Glomerular endothelial cell (primary cell): Measurements from ENCODE around the gene MEOX2. TPM values are rescaled to one million over a fixed set of nuclear protein-coding genes. Genes with fewer than 3 reads are reported as not detected.

ENCODE experiments used
- DNase-seq: peaks from one replicate; pipeline ENCODE4 v3.0.0-alpha.2; 2011; ENCODE audit warnings: low read depth, low spot score; ENCODE audit errors: extremely low read depth
- total RNA-seq: library from RNA; depleted of rRNA; stranded (reverse); fragments of >200 nt; gene quantifications from 2 replicates; pipeline ENCODE4 v1.2.3, GENCODE V29; 2015

The MEOX2 gene
- total RNA-seq, 1 donor from 2014 or later, result 1.3 TPM

DNA sequence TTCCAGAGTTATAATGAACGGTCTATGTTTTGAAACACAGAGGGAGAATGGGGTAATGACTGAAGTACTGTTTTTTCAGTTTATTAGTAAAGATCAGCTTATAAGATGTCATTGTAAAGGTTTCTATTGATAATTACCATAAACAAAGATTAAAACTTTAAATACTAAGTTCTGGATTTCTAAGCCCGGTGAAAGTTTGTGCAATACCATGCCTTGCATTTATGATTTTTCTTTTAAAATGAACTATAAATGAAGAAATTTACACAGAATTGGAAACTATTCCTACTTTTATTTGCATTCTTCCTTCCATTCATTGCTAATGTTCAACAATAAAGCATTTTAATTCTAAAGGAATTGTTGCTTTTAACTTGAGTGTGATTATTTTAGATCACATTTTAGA lies 4.9 kb downstream of the MEOX2 start:
- no peak for DNase-seq

DNA sequence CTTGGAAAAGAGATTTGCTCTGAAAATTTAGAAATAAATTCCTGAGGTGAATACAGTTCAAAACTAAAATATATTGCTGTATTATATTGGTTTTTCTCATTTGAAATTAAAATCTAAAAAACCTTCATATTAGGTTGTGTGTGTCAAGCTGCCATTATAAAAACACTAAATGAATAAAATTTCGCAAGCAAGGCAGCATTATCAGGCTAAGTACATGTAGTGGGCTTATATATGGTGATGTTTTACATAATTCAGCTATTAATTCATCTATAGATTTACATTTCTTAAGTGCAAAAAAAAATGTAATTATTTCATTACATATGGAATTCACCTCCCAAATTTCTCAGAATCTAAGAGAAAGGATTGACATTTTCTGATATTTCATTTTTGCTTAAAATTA lies 5.3 kb downstream of the MEOX2 start:
- DNase-seq, result no peak

DNA sequence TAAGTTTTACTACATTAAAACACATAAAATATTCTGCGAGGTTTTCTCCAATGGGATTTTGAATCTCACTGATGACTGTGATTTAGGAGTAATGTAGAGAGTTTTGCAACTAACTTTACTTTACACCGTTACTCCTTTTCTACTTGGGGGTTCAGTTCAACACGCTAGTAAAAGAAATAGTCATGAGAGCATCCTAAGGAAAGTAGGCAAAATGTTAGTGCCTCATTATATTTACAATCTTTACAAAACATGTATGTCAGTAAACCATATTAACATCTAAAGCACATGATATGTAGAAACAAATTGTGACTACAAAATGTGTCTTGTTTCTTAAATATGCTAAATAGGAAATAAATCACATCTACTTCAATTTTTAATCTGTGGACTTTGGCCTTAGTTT lies 6.0 kb downstream of the MEOX2 start:
- no peak for DNase-seq

DNA sequence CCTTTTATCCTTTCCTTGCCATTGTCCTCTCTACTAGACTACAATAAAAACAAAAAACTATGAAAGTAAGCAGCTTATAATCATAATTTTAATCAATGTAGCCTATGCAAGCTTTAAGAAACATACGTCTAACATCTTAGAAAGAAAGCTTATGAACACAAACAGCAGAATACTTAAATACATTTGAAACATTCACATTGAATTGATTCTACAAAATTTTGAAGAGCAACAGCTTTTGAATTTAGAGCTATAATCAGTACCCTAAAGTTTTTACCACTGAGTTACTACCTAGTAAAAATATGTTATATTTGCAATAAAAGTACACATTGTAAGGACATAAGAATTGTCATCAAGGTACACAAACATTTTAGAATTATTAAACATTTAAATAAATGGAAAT lies 7.2 kb downstream of the MEOX2 start:
- no peak for DNase-seq

DNA sequence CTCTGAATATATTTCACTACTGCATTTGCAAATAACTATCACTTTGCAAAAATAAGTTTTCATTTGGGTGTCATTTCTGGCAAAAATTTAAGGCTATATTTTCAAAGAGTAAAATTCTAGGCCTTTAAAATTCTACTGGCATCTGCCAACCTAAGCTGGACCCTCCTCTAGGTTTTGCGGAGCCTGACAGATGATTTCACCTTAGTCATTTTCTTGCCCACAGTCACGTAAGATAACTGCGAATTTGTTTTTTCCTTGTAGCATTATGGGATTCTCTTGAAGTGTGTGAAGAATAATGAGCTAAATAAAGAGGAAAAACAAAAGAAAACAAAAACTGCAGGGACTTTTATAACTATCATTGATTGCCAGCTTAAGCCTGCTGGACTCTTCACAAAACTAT lies 7.8 kb downstream of the MEOX2 start:
- DNase-seq, result no peak

DNA sequence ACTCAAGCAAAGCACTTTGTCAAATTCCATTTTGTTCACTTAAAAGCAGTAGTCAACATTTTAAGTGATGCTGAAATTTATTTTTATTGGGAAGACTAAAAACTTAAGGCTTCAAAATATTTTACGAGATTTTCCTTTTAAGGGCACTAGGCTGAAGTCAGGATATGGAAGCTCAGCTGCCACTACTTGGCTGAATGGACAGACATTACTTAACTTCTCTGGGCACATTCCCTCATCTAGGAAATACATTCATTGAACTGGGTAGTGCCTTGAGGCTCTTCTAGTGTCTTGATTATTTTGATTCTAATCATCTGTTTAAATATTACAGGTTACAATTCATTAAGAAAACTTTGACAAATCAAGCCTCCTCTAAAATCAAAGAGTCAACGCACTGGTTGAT lies 11.1 kb downstream of the MEOX2 start:
- DNase-seq, result no peak

DNA sequence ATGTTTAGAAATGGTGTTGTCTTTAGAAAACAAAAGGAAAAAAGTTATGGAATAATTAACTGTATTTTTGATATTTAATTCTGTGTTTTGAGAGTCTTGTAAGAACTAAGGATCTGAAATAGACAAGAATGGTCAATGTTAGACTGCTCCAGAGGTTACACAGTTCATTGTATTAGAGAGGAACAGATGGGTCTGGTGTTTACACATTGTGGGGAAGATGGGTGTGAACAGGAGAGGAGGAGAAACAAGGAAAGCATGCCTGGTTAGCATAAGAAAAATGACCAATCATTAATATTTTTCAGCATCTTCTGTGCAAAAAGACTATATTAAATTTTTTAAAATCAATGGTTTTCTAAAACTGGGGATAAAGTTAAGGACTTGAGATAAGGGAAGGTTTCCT lies 11.9 kb downstream of the MEOX2 start:
- no peak for DNase-seq

DNA sequence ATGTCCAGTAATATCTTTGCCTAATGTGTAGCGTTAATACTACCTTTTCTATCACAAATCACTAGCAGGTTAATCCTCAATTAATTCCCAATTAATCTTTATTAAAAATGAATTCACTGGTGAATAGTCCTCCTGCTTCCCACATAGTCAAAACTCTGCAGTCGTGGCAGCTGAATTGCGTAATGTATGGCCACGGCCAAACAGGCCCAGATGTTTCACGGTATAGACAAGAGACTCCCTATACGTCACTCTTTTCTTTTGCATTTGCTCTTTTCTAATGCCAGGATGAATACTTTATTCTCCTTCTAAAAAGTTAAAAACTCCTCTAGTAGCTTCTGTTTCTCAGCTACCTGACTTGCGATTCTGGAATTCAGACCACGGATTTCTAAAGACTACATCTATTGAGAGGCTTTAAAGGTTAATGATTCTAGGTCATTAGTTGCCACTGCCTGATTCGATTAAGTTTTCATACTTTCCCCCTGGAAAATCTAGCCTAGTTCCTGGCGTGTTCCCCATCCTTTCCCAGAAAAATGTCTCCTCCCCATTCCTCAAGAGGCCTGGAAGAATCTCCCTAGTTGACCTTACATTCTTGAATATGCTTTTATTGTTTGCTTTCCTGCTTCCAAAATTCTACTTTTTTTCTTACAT lies 16.9 kb downstream of the MEOX2 start:
- DNase-seq, result no peak

DNA sequence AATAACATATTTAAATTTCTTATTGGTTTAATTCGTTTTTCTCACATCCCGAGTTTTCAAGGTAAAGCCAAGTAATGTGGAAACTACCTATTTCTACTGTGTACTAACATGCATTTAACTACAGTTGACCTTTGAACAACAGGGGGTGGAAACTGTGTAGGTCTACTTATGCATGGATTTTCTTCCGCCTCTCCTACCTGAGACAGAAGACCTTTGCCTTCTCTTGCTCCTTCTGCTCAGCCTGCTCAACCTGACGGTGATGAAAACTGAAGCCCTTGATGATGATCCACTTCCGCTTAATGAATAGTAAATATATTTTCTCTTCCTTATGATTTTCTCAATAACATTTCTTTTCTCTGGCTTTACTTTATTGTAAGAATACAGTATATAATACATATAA lies 18.5 kb downstream of the MEOX2 start:
- DNase-seq, result no peak

DNA sequence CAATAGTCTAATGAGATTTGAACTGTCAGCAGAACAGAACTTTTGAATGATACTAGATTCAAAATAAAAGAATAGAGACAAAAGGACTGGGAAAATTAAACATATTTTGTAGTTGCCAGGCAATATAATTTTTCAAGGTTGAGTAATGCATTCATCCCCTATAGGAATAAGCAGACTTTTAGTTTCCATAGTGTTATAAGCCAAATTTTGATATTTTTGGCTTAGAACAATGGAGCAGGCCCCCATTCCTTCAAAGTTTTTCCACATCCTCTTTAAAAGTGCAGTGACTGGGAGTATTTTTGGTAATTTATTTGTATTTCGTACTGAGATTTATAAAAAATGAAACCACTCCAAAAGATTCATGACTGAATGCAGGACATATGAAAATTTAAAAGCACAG lies 24.0 kb downstream of the MEOX2 start:
- no peak for DNase-seq

DNA sequence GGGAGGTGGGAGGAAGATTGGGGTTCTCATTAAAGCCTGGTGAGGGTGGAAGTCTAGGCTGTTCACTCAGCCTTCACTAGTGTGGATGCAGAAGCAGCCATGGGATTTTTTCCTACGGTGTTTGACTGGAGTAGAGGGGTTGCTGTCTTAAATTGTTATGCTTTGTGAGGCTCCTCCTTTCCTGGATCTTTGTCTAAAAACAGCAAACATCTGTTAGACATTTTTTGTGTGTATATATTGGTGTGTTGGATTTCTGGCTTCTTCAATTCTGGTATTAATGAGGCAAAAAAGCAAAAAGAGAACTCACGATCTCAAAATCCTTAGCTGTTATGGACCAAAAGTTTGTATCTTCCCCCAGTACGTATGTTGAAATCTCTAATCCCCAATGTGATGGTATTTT lies 28.2 kb downstream of the MEOX2 start:
- no peak for DNase-seq

DNA sequence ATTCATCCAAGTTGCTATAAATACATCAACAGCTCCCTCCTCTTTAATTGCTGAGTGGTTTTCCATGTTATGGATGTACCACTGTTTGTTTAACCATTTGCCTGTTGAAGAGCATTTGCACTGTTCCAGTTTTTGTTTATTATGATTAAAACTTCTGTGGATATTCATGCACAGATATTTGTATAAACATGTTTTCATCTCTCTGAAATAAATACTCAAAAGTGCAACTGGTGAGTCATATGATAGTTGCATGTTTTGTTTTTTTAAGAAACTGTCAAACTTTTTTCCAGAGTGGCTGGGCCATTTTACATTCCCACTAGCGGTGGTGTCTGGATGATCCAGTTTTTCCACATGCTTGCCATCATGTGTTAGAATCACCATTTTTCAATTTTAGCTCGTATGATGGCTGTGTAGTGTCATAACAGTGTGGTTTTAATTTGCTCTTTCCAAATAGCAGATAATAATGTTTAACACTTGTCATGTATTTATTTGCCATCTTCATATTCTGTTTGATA lies 33.6 kb downstream of the MEOX2 start:
- no peak for DNase-seq

DNA sequence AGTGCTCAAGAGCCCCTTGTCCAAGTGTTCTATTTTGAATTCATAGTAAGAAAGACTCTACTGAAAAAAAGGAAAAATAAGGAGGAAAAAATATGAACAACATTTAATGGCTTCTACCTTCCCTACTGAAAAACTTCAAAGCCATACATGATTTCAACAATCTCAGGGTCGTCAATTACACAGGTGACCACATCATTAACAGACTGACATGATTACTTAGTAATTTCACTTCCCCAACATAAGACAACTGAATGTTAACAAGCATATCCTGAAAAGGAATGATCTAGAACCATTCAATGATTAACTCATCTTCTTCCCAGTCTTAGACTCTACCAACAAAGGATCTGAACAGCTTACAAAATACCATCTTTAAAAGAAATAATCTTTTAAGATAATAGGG lies 34.8 kb downstream of the MEOX2 start:
- DNase-seq, result no peak

DNA sequence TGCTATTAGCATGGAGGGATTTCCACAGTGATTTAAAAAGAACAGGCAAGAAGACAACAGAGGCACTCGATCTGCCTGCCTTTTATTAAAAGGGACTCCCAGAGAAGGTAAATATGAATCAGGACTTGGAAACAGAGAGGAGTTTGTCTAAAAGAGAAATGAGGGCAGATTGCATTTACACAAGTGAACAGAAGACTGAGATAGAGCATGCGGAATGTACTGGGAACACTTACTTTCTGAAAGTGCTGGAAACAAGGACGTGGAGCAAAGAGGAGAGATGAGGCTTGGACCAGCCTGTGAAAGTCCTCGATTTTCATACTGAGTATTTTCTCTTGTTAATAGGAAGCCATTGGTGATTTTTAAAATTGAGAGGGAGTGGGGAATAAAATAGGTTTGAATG lies 35.7 kb downstream of the MEOX2 start:
- DNase-seq, result no peak

DNA sequence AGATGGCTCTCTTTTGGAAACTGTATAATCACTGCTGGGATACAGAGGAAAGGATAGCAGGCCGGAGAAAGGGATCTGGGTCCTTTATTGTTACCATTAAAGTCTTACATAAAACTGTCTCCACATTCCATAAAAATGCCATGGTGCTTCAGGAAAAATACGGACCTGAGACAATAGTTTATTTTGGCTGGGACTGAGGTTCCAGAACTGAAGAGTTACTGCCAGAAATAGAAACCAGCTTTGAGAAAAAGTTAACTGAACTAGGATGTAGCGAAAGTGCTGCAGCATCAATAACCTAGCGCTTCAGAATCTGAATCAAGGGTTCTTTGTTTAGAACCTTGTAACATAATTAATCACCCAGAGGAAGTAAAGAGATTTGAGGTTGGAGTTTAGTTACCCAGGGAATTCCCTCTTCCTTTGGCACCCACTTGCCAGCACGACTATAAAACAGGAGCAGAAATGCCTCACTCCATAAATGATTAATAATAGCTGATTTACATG lies 38.0 kb downstream of the MEOX2 start:
- DNase-seq, result no peak

DNA sequence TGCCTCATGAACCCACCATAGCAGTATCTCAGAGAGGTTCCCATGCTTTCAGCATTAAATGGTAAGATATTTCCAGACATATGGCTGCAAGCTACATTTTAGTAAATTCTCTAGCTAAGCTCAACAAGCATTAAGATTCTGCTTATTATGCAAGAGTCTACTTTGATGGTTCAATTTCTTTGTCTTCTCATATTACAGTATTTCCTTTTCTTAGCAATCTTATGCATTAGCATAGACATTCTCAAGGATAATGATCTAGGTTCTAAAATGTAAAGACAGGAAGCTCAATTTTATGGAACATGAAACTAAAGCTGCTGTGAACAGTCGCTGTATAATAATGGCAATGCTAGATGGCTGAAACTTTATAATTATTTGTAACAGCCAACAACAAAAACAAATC lies 39.2 kb downstream of the MEOX2 start:
- DNase-seq, result no peak

DNA sequence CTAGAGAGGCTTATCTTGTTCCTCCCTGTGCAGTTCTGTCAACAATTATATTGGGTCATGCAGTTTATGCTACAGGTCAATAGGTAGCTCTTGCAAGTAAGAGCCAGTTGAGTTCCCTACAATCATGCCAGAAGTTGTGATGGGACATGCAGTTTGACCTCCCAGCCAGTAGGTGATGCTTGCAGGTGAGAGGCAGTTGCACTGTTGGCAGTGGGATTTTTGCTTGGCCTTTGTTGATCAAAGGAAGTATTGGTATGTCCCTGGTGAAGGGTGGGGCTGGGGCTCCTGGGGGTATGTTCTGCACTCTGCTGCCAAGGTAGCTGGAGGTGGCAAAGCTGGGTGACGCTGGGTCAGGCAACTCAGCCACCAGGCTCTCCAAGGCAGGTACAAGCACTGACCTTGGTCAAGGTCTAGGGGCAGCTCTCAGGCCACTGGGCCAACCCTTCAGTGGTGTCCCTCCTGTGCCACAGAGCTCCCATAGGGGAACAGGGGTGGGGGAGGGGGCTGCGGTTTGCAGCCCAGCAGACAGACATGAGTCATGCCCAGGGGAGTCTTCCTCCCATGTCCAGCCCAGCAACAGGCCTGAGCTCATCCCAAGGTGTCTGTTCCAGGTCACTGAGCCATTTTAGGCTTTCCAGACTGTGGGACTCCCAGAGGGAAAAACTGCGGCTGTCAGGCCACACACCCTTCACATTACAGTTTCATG lies 43.3 kb downstream of the MEOX2 start:
- DNase-seq, result no peak

DNA sequence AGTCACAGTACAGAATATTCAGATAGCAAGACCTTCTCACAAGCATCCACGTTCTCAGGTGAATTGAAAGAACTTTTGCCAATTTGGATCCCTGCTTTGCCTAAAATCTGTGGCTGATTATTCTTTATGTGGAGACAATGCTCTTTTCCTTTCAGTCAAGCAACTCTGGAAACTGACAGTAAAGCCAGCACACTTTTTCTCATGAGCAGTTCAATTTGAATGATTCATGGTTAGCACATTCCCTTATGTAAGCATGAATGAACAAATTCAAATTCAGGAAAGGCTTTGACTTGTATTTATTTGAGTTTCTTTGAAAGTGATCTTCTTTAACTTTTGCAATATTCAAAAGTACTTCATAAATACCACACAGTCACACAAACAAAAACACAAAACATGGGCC lies 57.6 kb downstream of the MEOX2 start:
- DNase-seq, result no peak

DNA sequence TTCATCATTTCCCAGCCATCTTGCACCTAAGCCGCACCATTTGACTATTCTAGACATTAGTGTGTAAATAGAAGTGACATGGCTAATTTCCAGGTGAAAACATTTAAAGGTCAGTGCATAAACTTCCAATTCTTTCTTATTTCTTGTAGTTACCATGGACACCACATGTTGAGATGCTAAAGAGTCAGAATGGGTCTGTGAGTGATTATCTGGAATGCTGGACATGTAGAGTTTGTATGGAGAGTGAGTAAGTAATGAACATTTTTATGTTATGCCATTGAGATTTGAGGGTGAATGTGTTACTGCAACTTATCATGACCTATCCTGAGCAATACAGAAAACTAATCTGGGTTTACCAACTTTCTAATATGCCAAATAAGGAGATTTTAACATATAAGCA lies 60.4 kb downstream of the MEOX2 start:
- no peak for DNase-seq

DNA sequence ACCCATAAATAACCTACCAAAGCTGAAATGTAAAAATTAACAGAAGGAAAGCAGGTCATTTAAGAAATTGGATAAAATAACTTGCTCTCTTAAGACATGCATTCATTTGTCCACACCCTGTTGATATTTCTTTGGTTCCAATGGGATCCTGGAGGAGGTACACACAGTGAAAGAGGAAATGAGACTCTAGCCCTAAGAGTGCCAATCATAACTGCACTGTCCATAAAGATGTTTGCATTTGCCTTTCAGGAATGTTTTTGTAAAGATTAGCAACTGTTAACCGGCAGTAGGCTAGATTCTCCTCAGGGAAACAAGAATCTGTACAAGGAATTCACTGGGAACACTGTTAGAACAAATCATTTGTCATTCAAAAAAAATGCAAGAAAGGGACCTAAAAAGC lies 61.0 kb downstream of the MEOX2 start:
- DNase-seq, result no peak

DNA sequence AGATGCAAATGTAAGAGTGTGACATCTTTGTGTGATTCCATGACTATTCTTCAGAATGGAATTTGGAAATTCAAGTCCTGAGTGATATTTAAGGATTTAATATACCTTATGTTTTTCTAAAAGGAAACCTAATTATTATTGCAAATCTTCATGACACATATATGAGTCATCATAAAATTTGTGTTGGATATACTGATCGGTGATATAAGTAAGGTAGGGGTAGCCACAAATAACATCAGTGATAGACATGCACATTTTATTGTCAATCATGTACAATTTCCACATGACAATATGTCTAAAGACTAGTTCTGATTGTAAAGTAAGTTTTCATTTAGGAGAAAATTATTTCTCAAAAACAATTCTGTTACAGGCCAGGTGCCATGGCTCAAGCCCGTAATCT lies 65.0 kb downstream of the MEOX2 start:
- no peak for DNase-seq

DNA sequence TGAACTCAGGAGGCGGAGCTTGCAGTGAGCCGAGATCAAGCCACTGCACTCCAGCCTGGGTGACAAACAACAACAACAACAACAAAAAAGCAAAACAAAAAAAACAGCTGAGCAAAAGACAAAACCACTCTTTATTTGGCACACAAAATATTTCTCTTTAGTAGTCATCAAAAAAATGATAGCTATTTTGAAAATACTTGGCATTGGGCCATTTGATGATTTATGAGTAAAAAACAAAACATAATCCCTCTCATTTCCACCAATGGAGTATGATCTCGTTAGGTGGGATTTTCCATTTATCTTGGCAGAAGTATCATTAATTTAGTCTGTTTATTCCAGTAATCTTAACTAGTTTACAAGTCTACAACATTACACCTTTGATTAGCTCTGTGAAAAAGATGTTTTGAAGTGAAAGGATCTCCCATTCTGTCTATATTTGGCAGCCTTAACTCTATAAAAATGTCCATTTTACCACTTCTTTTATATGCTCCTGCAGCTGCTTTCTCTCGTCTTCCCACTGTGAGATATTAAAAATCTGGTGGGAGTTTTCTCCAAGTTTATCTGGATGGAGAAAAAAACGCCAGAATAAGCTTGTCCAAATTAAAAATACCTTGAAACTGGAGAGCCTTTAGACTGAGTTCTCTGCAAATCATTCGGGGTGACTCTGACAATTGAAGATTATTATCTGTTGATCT lies 65.8 kb downstream of the MEOX2 start:
- no peak for DNase-seq
